ENCODE data around the gene TSPAN7. TPM values are rescaled to one million over a fixed set of nuclear protein-coding genes. Genes with fewer than 3 reads are reported as not detected.

The TSPAN7 gene
- total and polyA plus RNA-seq, 2 of the 4 experiments (the other 2 are of a cell fraction): not detected

GRCh38 chrX:38682095-38682494, 120.8 kb downstream of the TSPAN7 start:
- TF ChIP-seq BHLHE40 (IDR thresholded peaks at IDR 0.05; ENCODE audit: low read depth, low read length) (no peak), RFX5 (IDR thresholded peaks at IDR 0.05; ENCODE audit: low read depth, low read length) (no peak), MXI1 (IDR thresholded peaks at IDR 0.05; ENCODE audit: borderline replicate concordance, low read depth, low read length) (no peak), POLR2A (IDR thresholded peaks at IDR 0.05; ENCODE audit: low read depth, low read length) (no peak), MAFK (IDR thresholded peaks at IDR 0.05; ENCODE audit: low read depth, low read length) (no peak), ELK1 (IDR thresholded peaks at IDR 0.05; ENCODE audit: borderline replicate concordance, low read depth, low read length) (no peak), RAD21 (IDR thresholded peaks at IDR 0.05; ENCODE audit: low read length) (no peak), FOS (IDR thresholded peaks at IDR 0.05; ENCODE audit: low read depth, low read length) (no peak), CTCF (conservative IDR thresholded peaks at IDR 0.05; ENCODE audit: low read depth, low read length) (no peak), SMC3 (IDR thresholded peaks at IDR 0.05; ENCODE audit: low read depth, low read length) (no peak), USF2 (IDR thresholded peaks at IDR 0.05; ENCODE audit: low read depth, low read length) (no peak), MAZ (IDR thresholded peaks at IDR 0.05; ENCODE audit: borderline replicate concordance, low read depth, low read length) (no peak), CHD1 (IDR thresholded peaks at IDR 0.05; ENCODE audit: low read depth, low read length) (no peak), NFE2L2 (IDR thresholded peaks at IDR 0.05; ENCODE audit: low read depth, low read length) (no peak), RCOR1 (IDR thresholded peaks at IDR 0.05; ENCODE audit: insufficient replicate concordance, low read length) (no peak), CEBPB (IDR thresholded peaks at IDR 0.05; ENCODE audit: low read depth, low read length) (no peak)
- no peak for DNase-seq
- no peak overlapping the region for H4K5ac ChIP-seq (ENCODE audit: low read depth, low read length)
- no peaks in the 10 kb centered on the region for H3K36me3 ChIP-seq (ENCODE audit: control insufficient read depth, insufficient read depth, low read length)
- no peak overlapping the region for H2BK15ac ChIP-seq (ENCODE audit: low read depth, low read length)
- H2AK9ac ChIP-seq (replicated peaks; ENCODE audit: low read depth, low read length, poor library complexity): no peak overlapping the region
- no peak overlapping the region for H4K91ac ChIP-seq (ENCODE audit: insufficient read depth, low read depth, low read length)
- BruUV-seq (replicated peaks): no TSS peak
- no peaks in the 10 kb centered on the region for H4K20me1 ChIP-seq (ENCODE audit: insufficient read depth, low read length)
- no peak overlapping the region for H3K18ac ChIP-seq (ENCODE audit: low read depth, low read length)
- H3K23ac ChIP-seq (ENCODE audit: low read depth, low read length): no peak overlapping the region
- no peaks in the 10 kb centered on the region for H3K79me1 ChIP-seq (ENCODE audit: low read depth in 1 of 2, low read length in 2 of 2)
- WGBS, 2 experiments (ENCODE audit: extremely low coverage in 2 of 2, insufficient read length in 1 of 2): no CpG with 5 or more reads among the region's 2 CpGs
- in situ Hi-C loops (cut with MboI; ENCODE audit: low sequenced_read_pairs): no loop called here
- no peak overlapping the region for H3K4me3 ChIP-seq (ENCODE audit: insufficient read depth, low read depth, low read length)
- H3K4ac ChIP-seq (ENCODE audit: low read depth, low read length): no peak overlapping the region
- ChIA-PET POLR2A (ENCODE audit: unreplicated experiment) (no interaction called here), CTCF (interaction anchor here (0.7 kb wide), 1 partner anchor 33 kb away, joined by 3 read pairs; no protein-coding TSS in a partner anchor)
- H4K8ac ChIP-seq (ENCODE audit: low read depth in 2 of 2, low read length in 2 of 2): no peak overlapping the region
- no peak overlapping the region for H2AK5ac ChIP-seq (ENCODE audit: low read depth, low read length)
- no peak overlapping the region for H3K27ac ChIP-seq (ENCODE audit: insufficient read depth, low read length)
- H2BK5ac ChIP-seq (ENCODE audit: low read depth, low read length, poor library complexity, severe bottlenecking): no peak overlapping the region
- intact Hi-C loops (cut with micrococcal nuclease): no loop called here
- no peaks in the 10 kb centered on the region for H3K4me1 ChIP-seq (ENCODE audit: control insufficient read depth, insufficient read depth, low read length)
- dilution Hi-C loops (cut with HindIII; ENCODE audit: low sequenced_read_pairs, unreplicated experiment): no loop called here
- H2BK120ac ChIP-seq (ENCODE audit: low read depth, low read length): no peak overlapping the region
- H3K4me2 ChIP-seq (ENCODE audit: low read depth, low read length): no peak overlapping the region
- H2BK20ac ChIP-seq (ENCODE audit: low read depth, low read length): no peak overlapping the region
- H3K14ac ChIP-seq (replicated peaks; ENCODE audit: low read depth, low read length): no peak overlapping the region
- H2AFZ ChIP-seq (replicated peaks; ENCODE audit: low read length, poor library complexity): no peak overlapping the region
- peaks cover 15% of the 10 kb centered on the region for H3K27me3 ChIP-seq (ENCODE audit: control insufficient read depth, insufficient read depth, low read length)
- H3K56ac ChIP-seq (ENCODE audit: extremely low read depth, insufficient read depth, low read length): no peak overlapping the region
- ATAC-seq (ENCODE audit: low read depth): no peak
- H3K9me3 ChIP-seq (ENCODE audit: control insufficient read depth, insufficient read depth, low read length): no peaks in the 10 kb centered on the region
- H3K9ac ChIP-seq (ENCODE audit: low read depth, low read length): no peak overlapping the region
- H3K9me1 ChIP-seq (ENCODE audit: insufficient read depth, low read length): no peaks in the 10 kb centered on the region

All from IMR-90 (cell line).